HG03135 (cell line): ENCODE measurements around the gene HK3.
"Not testable (repeated sequence)": the region's sequence is repeated elsewhere in the genome, so short reads cannot be mapped to it uniquely, and the experiment has no call there.

Experiments
- ATAC-seq: cut with Tn5 transposase; IDR thresholded peaks from one replicate; pipeline ENCODE4 v1.9.1; 2021; ENCODE audit warnings: mild to moderate bottlenecking, moderate library complexity; ENCODE audit not compliant: unreplicated experiment

The HK3 gene

GRCh38 chr5:176883700-176884570, 15.2 kb downstream of the HK3 start:
- ATAC-seq: no peak

GRCh38 chr5:176882567-176882903, 16.6 kb downstream of the HK3 start:
- no peak for ATAC-seq

- ATAC-seq: no peak
These were observed 17.2 kb downstream of the HK3 start for GRCh38 chr5:176881816-176882566.

GRCh38 chr5:176881021-176881749, 18.0 kb downstream of the HK3 start:
- no peak for ATAC-seq

GRCh38 chr5:176880366-176881020, 18.7 kb downstream of the HK3 start:
- ATAC-seq: no peak

- no peak for ATAC-seq
These were observed 19.3 kb downstream of the HK3 start for GRCh38 chr5:176879663-176880361.

GRCh38 chr5:176878906-176879662, 20.1 kb downstream of the HK3 start:
- no peak for ATAC-seq

- no peak for ATAC-seq
These were observed 20.7 kb downstream of the HK3 start for GRCh38 chr5:176878463-176878862.

GRCh38 chr5:176877793-176878331, 21.3 kb downstream of the HK3 start:
- ATAC-seq: no peak

GRCh38 chr5:176876506-176877431, 22.4 kb downstream of the HK3 start:
- ATAC-seq: no peak

- no peak for ATAC-seq
These were observed 23.2 kb downstream of the HK3 start for GRCh38 chr5:176875783-176876505.

- ATAC-seq: no peak
These were observed 24.1 kb downstream of the HK3 start for GRCh38 chr5:176875014-176875550.

GRCh38 chr5:176874198-176874780, 24.9 kb downstream of the HK3 start:
- no peak for ATAC-seq

- ATAC-seq: no peak
These were observed 25.5 kb downstream of the HK3 start for GRCh38 chr5:176873541-176874172.

- ATAC-seq: not testable (repeated sequence)
These were observed 26.1 kb downstream of the HK3 start for GRCh38 chr5:176873011-176873410.

GRCh38 chr5:176872586-176872985, 26.6 kb downstream of the HK3 start:
- ATAC-seq: not testable (repeated sequence)

GRCh38 chr5:176870644-176871043, 28.5 kb downstream of the HK3 start:
- ATAC-seq: not testable (repeated sequence)
